Upper lobe of right lung (tissue), 1 donor: ENCODE results near the gene KRTAP1-3. TPM values are rescaled to one million over a fixed set of nuclear protein-coding genes. Genes with fewer than 3 reads are reported as not detected.

ENCODE experiments used
- ATAC-seq: fragments of 200-7000 bp; cut with Tn5 transposase; one replicate; pipeline ENCODE4 v1.9.1; 2020; ENCODE audit warnings: mild to moderate bottlenecking, moderate library complexity
- DNase-seq: peaks from one replicate; pipeline ENCODE4 v3.0.0-alpha.2; 2020
- H3K27ac ChIP-seq: fragments of 200-600 bp; one replicate; pipeline ENCODE4 v1.8.0; 2022
- H3K27me3 ChIP-seq: fragments of 200-600 bp; one replicate; pipeline ENCODE4 v1.8.0; 2022; ENCODE audit warnings: mild to moderate bottlenecking
- H3K36me3 ChIP-seq: fragments of 200-600 bp; one replicate; pipeline ENCODE4 v1.8.0; 2022
- H3K4me1 ChIP-seq: fragments of 200-600 bp; one replicate; pipeline ENCODE4 v1.8.0; 2022
- H3K4me3 ChIP-seq: fragments of 200-600 bp; one replicate; pipeline ENCODE4 v1.8.0; 2022; ENCODE audit warnings: mild to moderate bottlenecking
- H3K9me3 ChIP-seq: fragments of 200-600 bp; one replicate; pipeline ENCODE4 v1.8.0; 2022
- intact Hi-C: fragments of 100-400 bp; cut with DNase I; formaldehyde crosslinking; loops from one replicate; pipeline ENCODE4 v1.11.0; 2022
- total RNA-seq: library from RNA; stranded (reverse); fragmentation: NEBNext Ultra II Directional; extraction: Animal tissue kit (Norgen Biotek cat#: 25700); gene quantifications from one replicate; pipeline ENCODE4 v1.2.1, GENCODE V29; 2021
- TF ChIP-seq, protein P1 (sequence below): fragments of 200-600 bp; IDR thresholded peaks from one replicate; pipeline ENCODE4 v1.8.0; 2022; ENCODE audit warnings: antibody characterized with exemption
- donor health status: DM: no; HTN: yes; CAD: no; lungs with severe emphysema.

KRTAP1-3 gene
- total RNA-seq, 1 donor from 2014 or later: not detected

DNA sequence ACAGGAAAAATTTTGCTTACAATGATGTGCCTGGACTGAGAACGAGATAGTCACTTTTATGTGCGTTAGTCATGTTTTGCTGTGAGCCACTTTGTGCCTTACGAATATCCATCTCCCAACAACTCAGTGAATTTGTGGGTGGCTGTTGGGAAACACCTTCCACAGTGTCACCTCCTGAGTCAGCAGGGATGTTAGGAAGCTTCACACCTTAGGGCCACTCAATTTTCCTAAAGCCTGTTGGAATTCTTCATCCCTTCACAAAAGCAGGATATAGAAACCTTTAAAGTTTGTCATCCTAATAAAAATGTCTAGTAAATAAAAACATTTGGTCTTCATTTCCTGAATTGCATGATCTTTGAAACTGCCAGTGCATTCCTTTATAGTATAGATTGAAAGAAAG, 21.5 kb downstream of the KRTAP1-3 start:
- ATAC-seq: no peak
- no peak overlapping the region for H3K27ac ChIP-seq

DNA sequence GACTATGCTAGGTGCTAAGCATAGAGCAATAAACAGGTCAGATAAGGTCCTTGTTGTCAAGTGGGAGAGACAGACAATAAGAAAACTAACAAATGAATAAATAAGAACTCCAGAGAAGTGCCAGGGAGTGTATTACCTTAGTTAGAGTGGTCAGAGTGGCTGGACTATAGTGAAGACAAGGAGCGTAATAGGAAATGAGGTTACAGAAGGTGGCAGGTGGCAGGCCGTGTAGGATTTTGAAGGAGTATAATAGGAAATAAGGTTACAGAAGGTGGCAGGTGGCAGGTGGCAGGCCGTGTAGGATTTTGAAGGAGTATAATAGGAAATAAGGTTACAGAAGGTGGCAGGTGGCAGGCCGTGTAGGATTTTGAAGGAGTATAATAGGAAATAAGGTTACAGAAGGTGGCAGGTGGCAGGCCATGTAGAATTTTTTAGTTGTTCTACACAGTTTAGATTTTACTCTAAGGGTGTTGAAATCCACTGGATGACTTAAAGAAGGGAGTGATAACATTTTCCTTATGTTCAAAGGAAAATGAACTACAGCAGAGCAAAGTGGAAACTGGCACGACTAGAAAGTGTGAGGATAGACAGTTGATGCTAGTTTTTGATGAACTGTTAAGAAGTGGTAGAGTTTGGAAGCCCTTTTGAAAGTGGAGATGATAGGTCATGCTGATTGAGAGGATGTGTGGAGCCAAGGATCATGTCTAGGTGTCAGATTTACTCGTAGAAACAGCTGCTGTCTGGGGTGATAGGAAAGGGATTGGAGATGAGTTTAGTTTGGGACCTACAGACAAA, 22.2 kb downstream of the KRTAP1-3 start:
- no peaks in the 10 kb centered on the region for H3K27me3 ChIP-seq
- no peaks in the 10 kb centered on the region for H3K4me1 ChIP-seq
- DNase-seq: no peak
- TF ChIP-seq, protein P1, sequence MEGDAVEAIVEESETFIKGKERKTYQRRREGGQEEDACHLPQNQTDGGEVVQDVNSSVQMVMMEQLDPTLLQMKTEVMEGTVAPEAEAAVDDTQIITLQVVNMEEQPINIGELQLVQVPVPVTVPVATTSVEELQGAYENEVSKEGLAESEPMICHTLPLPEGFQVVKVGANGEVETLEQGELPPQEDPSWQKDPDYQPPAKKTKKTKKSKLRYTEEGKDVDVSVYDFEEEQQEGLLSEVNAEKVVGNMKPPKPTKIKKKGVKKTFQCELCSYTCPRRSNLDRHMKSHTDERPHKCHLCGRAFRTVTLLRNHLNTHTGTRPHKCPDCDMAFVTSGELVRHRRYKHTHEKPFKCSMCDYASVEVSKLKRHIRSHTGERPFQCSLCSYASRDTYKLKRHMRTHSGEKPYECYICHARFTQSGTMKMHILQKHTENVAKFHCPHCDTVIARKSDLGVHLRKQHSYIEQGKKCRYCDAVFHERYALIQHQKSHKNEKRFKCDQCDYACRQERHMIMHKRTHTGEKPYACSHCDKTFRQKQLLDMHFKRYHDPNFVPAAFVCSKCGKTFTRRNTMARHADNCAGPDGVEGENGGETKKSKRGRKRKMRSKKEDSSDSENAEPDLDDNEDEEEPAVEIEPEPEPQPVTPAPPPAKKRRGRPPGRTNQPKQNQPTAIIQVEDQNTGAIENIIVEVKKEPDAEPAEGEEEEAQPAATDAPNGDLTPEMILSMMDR: no peak
- ATAC-seq: no peak
- no peaks in the 10 kb centered on the region for H3K36me3 ChIP-seq
- H3K4me3 ChIP-seq: no peak overlapping the region
- H3K9me3 ChIP-seq: no peaks in the 10 kb centered on the region
- no peak overlapping the region for H3K27ac ChIP-seq
- intact Hi-C loops: no loop called here

More for the DNA sequence above, 21.5 kb downstream of the KRTAP1-3 start:
- intact Hi-C loops: no loop called here
- TF ChIP-seq, protein P1: no peak
- H3K36me3 ChIP-seq: no peaks in the 10 kb centered on the region
- H3K27me3 ChIP-seq: no peaks in the 10 kb centered on the region
- no peaks in the 10 kb centered on the region for H3K4me1 ChIP-seq
- DNase-seq: no peak
- no peak overlapping the region for H3K4me3 ChIP-seq
- no peaks in the 10 kb centered on the region for H3K9me3 ChIP-seq

DNA sequence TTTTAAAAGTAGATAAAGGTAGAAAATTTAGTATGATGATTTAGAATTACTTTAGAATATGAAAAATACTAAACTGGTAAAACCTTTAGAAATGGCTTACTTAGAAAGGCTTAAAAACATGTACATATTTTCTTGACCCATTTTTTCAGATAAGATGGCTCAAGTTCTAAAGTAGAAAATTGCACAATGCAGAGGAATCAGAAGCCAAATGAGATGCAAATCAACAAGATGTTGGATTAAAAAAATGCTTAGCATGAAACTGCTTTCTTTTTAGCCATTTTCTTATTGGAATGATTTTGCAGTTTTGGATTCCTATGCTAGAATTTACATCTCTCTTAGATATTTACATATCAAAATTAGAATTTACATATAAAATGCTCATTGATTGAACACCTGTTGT, 24.2 kb downstream of the KRTAP1-3 start:
- intact Hi-C loops: no loop called here

DNA sequence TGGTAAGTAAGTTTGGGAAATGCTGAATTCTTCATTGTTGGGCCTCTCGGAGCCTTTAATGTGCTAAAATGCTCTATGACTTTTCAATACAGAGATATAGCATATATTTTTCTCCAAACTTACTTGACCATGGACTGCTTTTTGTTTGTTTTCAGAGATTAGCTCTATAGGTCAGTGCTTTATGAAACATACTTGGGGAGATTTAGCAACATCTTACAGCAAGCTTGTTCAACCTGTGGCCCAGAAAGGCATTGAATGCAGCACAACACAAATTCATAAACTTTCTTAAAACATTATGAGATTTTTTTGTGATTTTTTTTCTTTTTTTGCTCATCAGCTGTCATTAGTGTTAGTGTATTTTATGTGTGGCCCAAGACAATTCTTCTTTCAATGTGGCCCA, 24.7 kb downstream of the KRTAP1-3 start:
- H3K36me3 ChIP-seq: no peaks in the 10 kb centered on the region
- H3K9me3 ChIP-seq: no peaks in the 10 kb centered on the region
- DNase-seq (no peak), ATAC-seq (no peak)
- intact Hi-C loops: no loop called here
- no peaks in the 10 kb centered on the region for H3K4me1 ChIP-seq
- no peaks in the 10 kb centered on the region for H3K27me3 ChIP-seq
- no peak overlapping the region for H3K27ac ChIP-seq
- TF ChIP-seq, protein P1: no peak
- H3K4me3 ChIP-seq: no peak overlapping the region

More for the DNA sequence above, 24.2 kb downstream of the KRTAP1-3 start:
- TF ChIP-seq, protein P1: no peak
- DNase-seq (no peak), ATAC-seq (no peak)
- Histone ChIP-seq H3K4me1 (no peaks in the 10 kb centered on the region), H3K27ac (no peak overlapping the region), H3K27me3 (no peaks in the 10 kb centered on the region), H3K4me3 (no peak overlapping the region), H3K9me3 (no peaks in the 10 kb centered on the region), H3K36me3 (no peaks in the 10 kb centered on the region)

DNA sequence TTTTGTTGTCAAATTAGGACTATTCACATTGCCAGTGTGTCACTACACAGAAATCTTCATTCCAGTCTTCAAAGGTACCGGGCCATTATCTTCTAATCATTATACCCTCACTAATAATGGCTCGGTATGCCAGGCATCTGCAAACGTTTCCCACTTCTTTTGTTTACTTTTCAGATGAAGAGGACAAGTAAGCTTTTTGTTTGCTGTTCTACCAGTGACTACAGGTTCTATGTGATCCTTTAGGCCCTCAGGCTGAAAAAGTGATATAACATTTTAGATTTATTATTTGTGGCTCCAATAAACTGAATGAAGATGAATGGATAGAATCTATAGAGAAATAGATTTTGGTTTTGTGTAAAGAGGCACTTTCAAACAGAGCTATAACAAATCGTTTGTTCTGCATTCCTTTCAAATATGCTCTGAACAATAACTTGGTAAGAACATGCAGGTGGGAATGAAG, 25.3 kb downstream of the KRTAP1-3 start:
- ATAC-seq: peak; percentile 69
- Histone ChIP-seq H3K9me3 (no peaks in the 10 kb centered on the region), H3K4me1 (no peaks in the 10 kb centered on the region), H3K27ac (no peak overlapping the region), H3K36me3 (no peaks in the 10 kb centered on the region), H3K4me3 (no peak overlapping the region), H3K27me3 (no peaks in the 10 kb centered on the region)
- intact Hi-C loops: no loop called here
- no peak for DNase-seq
- TF ChIP-seq, protein P1: no peak
